Activated T-cell treated with anti-CD3 and anti-CD28 coated beads for 4 hours (primary cell): ENCODE measurements around the gene CABYR.

Source experiments
- DNase-seq: peaks from one replicate; pipeline ENCODE4 v3.0.0-alpha.2; 2020

Gene CABYR

GRCh38 chr18:24195296-24196053, 56.6 kb downstream of the CABYR start:
- DNase-seq: no peak

- DNase-seq: no peak
These were observed 57.9 kb downstream of the CABYR start for GRCh38 chr18:24196764-24197163.

GRCh38 chr18:24197412-24197811, 58.5 kb downstream of the CABYR start:
- no peak for DNase-seq

- DNase-seq: no peak
These were observed 59.6 kb downstream of the CABYR start for GRCh38 chr18:24198461-24198860.

- DNase-seq: no peak
These were observed 60.6 kb downstream of the CABYR start for GRCh38 chr18:24199372-24199962.

- no peak for DNase-seq
These were observed 61.8 kb downstream of the CABYR start for GRCh38 chr18:24200494-24201290.

GRCh38 chr18:24201699-24202687, 63.1 kb downstream of the CABYR start:
- DNase-seq: no peak

GRCh38 chr18:24204904-24205303, 66.0 kb downstream of the CABYR start:
- no peak for DNase-seq

GRCh38 chr18:24208270-24209035, 69.6 kb downstream of the CABYR start:
- no peak for DNase-seq

GRCh38 chr18:24209558-24209957, 70.7 kb downstream of the CABYR start:
- DNase-seq: no peak
